Measurements from ENCODE around the gene CCNK.

Gene CCNK

DNA sequence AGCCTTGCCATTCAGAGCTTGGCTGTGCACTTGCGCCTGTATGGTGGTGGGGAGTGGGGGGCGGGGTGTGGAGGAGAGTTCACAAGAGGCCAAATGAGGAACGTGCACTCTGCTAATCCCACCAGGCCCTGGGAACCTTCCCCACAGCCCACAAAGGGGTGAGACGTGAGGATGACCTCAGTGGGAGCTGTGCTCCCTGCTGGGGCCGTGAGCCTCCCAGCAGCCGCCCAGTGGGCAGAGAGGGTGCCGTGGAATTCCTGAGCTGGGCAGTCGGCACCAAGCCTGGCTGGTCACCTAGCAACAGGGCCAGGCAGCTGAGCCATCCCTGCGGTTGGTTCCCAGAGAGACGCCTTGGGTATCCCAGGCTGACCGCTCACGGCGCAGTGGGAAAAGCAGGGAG, 53.7 kb downstream of the CCNK start:
- Histone ChIP-seq H3F3A (ENCODE audit: control insufficient read depth, insufficient read depth) (no peaks in the 10 kb centered on the region), H3K4me3 (ENCODE audit: low read length) (no peak overlapping the region), H3K9me2 (replicated peaks; ENCODE audit: control insufficient read depth, low read length) (no peaks in the 10 kb centered on the region), H3K79me2 (ENCODE audit: control insufficient read depth, low read length) (no peaks in the 10 kb centered on the region), H3K9me3 (ENCODE audit: control insufficient read depth, insufficient read depth, low read length) (no peaks in the 10 kb centered on the region), H3K27me3 (ENCODE audit: control insufficient read depth, low read length) (no peaks in the 10 kb centered on the region), H3K27ac (ENCODE audit: low read depth, low read length) (no peak overlapping the region), H3K4me2 (ENCODE audit: low read length) (no peak overlapping the region), H3K4me1 (ENCODE audit: control insufficient read depth, low read length) (no peaks in the 10 kb centered on the region), H4K20me1 (ENCODE audit: control insufficient read depth, insufficient read depth, low read depth, low read length) (no peaks in the 10 kb centered on the region), H3K36me3 (ENCODE audit: control insufficient read depth, low read length) (no peaks in the 10 kb centered on the region)
- TF ChIP-seq, protein P1, sequence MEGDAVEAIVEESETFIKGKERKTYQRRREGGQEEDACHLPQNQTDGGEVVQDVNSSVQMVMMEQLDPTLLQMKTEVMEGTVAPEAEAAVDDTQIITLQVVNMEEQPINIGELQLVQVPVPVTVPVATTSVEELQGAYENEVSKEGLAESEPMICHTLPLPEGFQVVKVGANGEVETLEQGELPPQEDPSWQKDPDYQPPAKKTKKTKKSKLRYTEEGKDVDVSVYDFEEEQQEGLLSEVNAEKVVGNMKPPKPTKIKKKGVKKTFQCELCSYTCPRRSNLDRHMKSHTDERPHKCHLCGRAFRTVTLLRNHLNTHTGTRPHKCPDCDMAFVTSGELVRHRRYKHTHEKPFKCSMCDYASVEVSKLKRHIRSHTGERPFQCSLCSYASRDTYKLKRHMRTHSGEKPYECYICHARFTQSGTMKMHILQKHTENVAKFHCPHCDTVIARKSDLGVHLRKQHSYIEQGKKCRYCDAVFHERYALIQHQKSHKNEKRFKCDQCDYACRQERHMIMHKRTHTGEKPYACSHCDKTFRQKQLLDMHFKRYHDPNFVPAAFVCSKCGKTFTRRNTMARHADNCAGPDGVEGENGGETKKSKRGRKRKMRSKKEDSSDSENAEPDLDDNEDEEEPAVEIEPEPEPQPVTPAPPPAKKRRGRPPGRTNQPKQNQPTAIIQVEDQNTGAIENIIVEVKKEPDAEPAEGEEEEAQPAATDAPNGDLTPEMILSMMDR (IDR thresholded peaks at IDR 0.05; ENCODE audit: low read depth, low read length, poor library complexity, severe bottlenecking) = no peak
- no peak for TF ChIP-seq EZH2phosphoT487 (IDR thresholded peaks at IDR 0.05; ENCODE audit: borderline replicate concordance, low read length)

DNA sequence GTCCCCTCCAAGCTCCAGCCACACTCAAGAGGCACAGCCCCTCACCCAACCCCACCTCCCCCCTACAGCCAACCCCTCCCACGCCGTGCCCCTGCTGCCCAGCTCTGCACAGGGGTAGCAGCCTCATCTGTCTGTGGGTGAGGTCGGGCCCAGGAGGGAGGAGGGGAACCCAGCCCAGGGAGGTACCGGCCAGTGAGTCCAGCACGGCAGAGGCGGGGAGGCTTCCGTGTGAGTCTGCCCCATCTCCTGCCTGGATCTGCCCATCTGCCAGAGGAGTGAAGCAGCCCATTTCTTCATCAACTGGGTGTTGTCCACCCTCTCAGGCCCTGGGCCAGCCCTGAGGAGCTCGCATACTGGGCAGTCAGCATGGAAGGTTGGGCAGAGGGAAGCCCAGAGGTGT, 54.2 kb downstream of the CCNK start:
- Histone ChIP-seq H3K9me2 (replicated peaks; ENCODE audit: control insufficient read depth, low read length) (no peaks in the 10 kb centered on the region), H4K20me1 (ENCODE audit: control insufficient read depth, insufficient read depth, low read depth, low read length) (no peaks in the 10 kb centered on the region), H3K9me3 (ENCODE audit: control insufficient read depth, insufficient read depth, low read length) (no peaks in the 10 kb centered on the region), H3K4me1 (ENCODE audit: control insufficient read depth, low read length) (no peaks in the 10 kb centered on the region), H3K4me2 (ENCODE audit: low read length) (no peak overlapping the region), H3K27ac (ENCODE audit: low read depth, low read length) (no peak overlapping the region), H3K36me3 (ENCODE audit: control insufficient read depth, low read length) (no peaks in the 10 kb centered on the region), H3K79me2 (ENCODE audit: control insufficient read depth, low read length) (no peaks in the 10 kb centered on the region), H3K4me3 (ENCODE audit: low read length) (no peak overlapping the region), H3F3A (ENCODE audit: control insufficient read depth, insufficient read depth) (no peaks in the 10 kb centered on the region), H3K27me3 (ENCODE audit: control insufficient read depth, low read length) (no peaks in the 10 kb centered on the region)
- no peak for TF ChIP-seq EZH2phosphoT487 (IDR thresholded peaks at IDR 0.05; ENCODE audit: borderline replicate concordance, low read length)
- TF ChIP-seq, protein P1 (IDR thresholded peaks at IDR 0.05; ENCODE audit: low read depth, low read length, poor library complexity, severe bottlenecking) = no peak

GRCh38 chr14:99535908-99536778, 54.9 kb downstream of the CCNK start:
- Histone ChIP-seq H3K9me3 (ENCODE audit: control insufficient read depth, insufficient read depth, low read length) (no peaks in the 10 kb centered on the region), H3K4me2 (ENCODE audit: low read length) (no peak overlapping the region), H3K79me2 (ENCODE audit: control insufficient read depth, low read length) (no peaks in the 10 kb centered on the region), H3K27me3 (ENCODE audit: control insufficient read depth, low read length) (no peaks in the 10 kb centered on the region), H3K27ac (ENCODE audit: low read depth, low read length) (no peak overlapping the region), H3K36me3 (ENCODE audit: control insufficient read depth, low read length) (no peaks in the 10 kb centered on the region), H4K20me1 (ENCODE audit: control insufficient read depth, insufficient read depth, low read depth, low read length) (no peaks in the 10 kb centered on the region), H3K4me1 (ENCODE audit: control insufficient read depth, low read length) (no peaks in the 10 kb centered on the region), H3K4me3 (ENCODE audit: low read length) (no peak overlapping the region), H3F3A (ENCODE audit: control insufficient read depth, insufficient read depth) (no peaks in the 10 kb centered on the region), H3K9me2 (replicated peaks; ENCODE audit: control insufficient read depth, low read length) (no peaks in the 10 kb centered on the region)
- no peak for TF ChIP-seq EZH2phosphoT487 (IDR thresholded peaks at IDR 0.05; ENCODE audit: borderline replicate concordance, low read length)
- TF ChIP-seq, protein P1 (IDR thresholded peaks at IDR 0.05; ENCODE audit: low read depth, low read length, poor library complexity, severe bottlenecking) = no peak
